HFFc6 (cell line): Measurements from ENCODE around the gene C6orf58. TPM values are rescaled to one million over a fixed set of nuclear protein-coding genes. Genes with fewer than 3 reads are reported as not detected.
"Not testable (repeated sequence)": the region's sequence is repeated elsewhere in the genome, so short reads cannot be mapped to it uniquely, and the experiment has no call there.

ENCODE experiments used
- DNase-seq: peaks from one replicate; pipeline ENCODE4 v3.0.0-alpha.2; 2018
- H3K27ac Mint-ChIP-seq: 2 replicates; pipeline ENCODE4 v1.8.0; 2020; ENCODE audit warnings: mild to moderate bottlenecking, mixed read lengths
- H3K27me3 Mint-ChIP-seq: 2 replicates; pipeline ENCODE4 v1.8.0; 2021; ENCODE audit warnings: mild to moderate bottlenecking, moderate library complexity, mixed read lengths; ENCODE audit not compliant: insufficient read depth
- H3K36me3 Mint-ChIP-seq: 2 replicates; pipeline ENCODE4 v1.8.0; 2021; ENCODE audit warnings: low read depth, mixed read lengths
- H3K4me1 Mint-ChIP-seq: 2 replicates; pipeline ENCODE4 v1.8.0; 2020; ENCODE audit warnings: low read depth, mixed read lengths
- H3K4me3 Mint-ChIP-seq: 2 replicates; pipeline ENCODE4 v1.8.0; 2020; ENCODE audit warnings: mild to moderate bottlenecking, moderate library complexity, mixed read lengths
- H3K9me3 Mint-ChIP-seq: 2 replicates; pipeline ENCODE4 v1.8.0; 2020; ENCODE audit warnings: mild to moderate bottlenecking, mixed read lengths
- total RNA-seq, 6 experiments: library from RNA; stranded (reverse); fragmentation: NEBNext Ultra II Directional; extraction: Animal tissue kit (Norgen Biotek cat#: 25700); gene quantifications; 2 replicates in 1 of 6; 3 replicates in 5 of 6; pipeline ENCODE4 v1.2.3, GENCODE V29; 2021
- TF ChIP-seq, protein P1 (sequence below): fragments of 200-600 bp; sonication (generic); IDR thresholded peaks from 2 replicates; pipeline ENCODE4 v1.5.0; 2021; ENCODE audit warnings: antibody characterized with exemption, mild to moderate bottlenecking

The C6orf58 gene
- total RNA-seq, 6 experiments from 2014 or later, result 0.27 TPM; not detected in 5

DNA sequence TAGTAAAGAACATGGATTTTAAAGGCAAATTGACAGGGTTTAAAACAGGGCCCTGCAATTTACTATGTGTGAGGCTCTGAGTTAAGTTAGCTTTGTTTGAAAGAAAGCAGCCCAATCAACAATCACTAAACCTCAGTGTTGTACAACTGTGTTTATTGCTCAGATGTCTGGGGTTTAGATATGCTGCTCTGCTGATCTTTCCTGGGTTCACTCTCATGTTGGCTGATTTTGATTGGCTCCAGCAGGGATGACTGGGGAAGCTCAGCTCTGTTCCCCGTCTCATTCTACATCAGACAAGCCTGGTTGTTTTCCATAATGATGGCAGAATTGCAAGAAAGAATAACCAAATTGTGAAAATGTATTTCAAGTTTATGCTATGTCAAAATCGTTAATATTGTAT lies 10.9 kb downstream of the C6orf58 start:
- Mint-ChIP-seq H3K4me3 (no peak overlapping the region), H3K36me3 (no peaks in the 10 kb centered on the region), H3K9me3 (no peaks in the 10 kb centered on the region), H3K27ac (no peak overlapping the region), H3K27me3 (peaks cover 18% of the 10 kb centered on the region), H3K4me1 (peaks cover 8% of the 10 kb centered on the region)
- TF ChIP-seq, protein P1, sequence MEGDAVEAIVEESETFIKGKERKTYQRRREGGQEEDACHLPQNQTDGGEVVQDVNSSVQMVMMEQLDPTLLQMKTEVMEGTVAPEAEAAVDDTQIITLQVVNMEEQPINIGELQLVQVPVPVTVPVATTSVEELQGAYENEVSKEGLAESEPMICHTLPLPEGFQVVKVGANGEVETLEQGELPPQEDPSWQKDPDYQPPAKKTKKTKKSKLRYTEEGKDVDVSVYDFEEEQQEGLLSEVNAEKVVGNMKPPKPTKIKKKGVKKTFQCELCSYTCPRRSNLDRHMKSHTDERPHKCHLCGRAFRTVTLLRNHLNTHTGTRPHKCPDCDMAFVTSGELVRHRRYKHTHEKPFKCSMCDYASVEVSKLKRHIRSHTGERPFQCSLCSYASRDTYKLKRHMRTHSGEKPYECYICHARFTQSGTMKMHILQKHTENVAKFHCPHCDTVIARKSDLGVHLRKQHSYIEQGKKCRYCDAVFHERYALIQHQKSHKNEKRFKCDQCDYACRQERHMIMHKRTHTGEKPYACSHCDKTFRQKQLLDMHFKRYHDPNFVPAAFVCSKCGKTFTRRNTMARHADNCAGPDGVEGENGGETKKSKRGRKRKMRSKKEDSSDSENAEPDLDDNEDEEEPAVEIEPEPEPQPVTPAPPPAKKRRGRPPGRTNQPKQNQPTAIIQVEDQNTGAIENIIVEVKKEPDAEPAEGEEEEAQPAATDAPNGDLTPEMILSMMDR, result no peak
- DNase-seq, result no peak

DNA sequence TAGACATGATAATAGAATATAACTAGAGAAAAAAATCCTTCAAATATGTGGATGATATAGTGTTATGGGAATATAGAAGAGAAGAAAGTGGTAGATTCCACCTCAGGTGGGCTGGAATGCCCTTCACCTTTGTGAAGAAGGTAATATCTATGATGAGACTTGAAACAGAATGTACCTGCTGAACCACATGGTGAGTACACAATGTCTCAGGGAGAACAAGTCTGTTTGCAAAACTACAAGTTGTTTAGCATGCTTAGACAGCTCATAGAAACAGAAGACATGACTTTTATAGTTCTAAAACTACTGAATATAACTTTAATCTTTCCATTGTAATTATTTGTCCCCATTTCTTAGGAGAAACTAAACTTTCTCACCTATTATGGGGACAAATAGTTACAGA lies 12.2 kb downstream of the C6orf58 start:
- Mint-ChIP-seq H3K4me1 (no peaks in the 10 kb centered on the region), H3K27me3 (peaks cover 18% of the 10 kb centered on the region), H3K9me3 (no peaks in the 10 kb centered on the region), H3K27ac (no peak overlapping the region), H3K4me3 (no peak overlapping the region), H3K36me3 (no peaks in the 10 kb centered on the region)
- DNase-seq, result no peak
- TF ChIP-seq, protein P1, result no peak

DNA sequence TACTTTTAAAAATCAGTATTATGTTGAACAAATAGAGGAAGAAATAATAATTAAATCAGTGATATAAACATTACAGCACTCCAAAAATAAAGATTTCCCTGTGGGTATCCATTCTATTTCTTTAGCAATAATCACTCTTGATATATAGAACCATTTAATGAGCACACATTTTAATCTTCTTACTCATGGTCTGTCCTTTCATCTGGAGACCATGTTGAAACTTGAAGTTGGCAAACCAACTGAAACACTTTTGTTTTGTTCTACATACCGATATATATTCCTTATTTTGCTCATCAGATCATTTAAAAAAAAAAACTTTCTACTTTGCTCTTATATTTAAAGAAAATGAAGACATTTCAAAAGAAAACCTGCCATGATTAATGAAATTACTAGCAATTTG lies 13.4 kb downstream of the C6orf58 start:
- no peak for DNase-seq
- H3K36me3 Mint-ChIP-seq, result no peaks in the 10 kb centered on the region
- H3K4me3 Mint-ChIP-seq, result no peak overlapping the region
- H3K27ac Mint-ChIP-seq, result no peak overlapping the region
- no peaks in the 10 kb centered on the region for H3K4me1 Mint-ChIP-seq
- TF ChIP-seq, protein P1, result no peak
- peaks cover 21% of the 10 kb centered on the region for H3K27me3 Mint-ChIP-seq
- no peaks in the 10 kb centered on the region for H3K9me3 Mint-ChIP-seq

DNA sequence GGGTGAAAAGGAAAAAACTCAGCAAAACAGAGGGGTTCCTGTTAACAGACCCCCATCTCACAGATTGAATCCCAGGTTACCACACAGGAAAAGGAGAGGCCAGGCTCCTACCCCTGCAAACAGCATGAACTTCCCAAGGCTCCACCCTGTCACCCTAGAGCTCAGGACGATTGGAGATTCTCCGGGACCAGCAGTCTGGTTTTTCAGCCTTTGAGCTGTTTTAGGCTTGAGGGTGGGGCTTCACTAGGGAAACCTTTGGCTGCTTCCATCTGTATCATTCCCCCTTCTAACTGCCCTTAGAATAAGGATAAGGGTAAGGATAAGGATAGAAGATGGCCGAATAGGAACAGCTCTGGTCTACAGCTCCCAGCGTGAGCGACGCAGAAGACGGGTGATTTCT lies 16.0 kb downstream of the C6orf58 start:
- no peaks in the 10 kb centered on the region for H3K9me3 Mint-ChIP-seq
- peaks cover 21% of the 10 kb centered on the region for H3K27me3 Mint-ChIP-seq
- H3K27ac Mint-ChIP-seq, result no peak overlapping the region
- no peaks in the 10 kb centered on the region for H3K4me1 Mint-ChIP-seq
- DNase-seq, result no peak
- H3K36me3 Mint-ChIP-seq, result no peaks in the 10 kb centered on the region
- H3K4me3 Mint-ChIP-seq, result no peak overlapping the region
- TF ChIP-seq, protein P1, result no peak

DNA sequence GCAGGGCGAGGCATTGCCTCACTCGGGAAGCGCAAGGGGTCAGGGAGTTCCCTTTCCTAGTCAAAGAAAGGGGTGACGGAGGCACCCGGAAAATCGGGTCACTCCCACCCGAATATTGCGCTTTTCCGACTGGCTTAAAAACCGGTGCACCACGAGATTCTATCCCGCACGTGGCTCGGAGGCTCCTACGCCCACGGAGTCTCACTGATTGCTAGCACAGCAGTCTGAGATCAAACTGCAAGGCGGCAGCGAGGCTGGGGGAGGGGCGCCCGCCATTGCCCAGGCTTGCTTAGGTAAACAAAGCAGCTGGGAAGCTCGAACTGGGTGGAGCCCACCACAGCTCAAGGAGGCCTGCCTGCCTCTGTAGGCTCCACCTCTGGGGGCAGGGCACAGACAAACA lies 16.5 kb downstream of the C6orf58 start:
- not testable (repeated sequence) for H3K4me3 Mint-ChIP-seq, H3K27ac Mint-ChIP-seq, H3K4me1 Mint-ChIP-seq, DNase-seq, H3K9me3 Mint-ChIP-seq, H3K36me3 Mint-ChIP-seq
- H3K27me3 Mint-ChIP-seq, result peaks cover 21% of the 10 kb centered on the region

DNA sequence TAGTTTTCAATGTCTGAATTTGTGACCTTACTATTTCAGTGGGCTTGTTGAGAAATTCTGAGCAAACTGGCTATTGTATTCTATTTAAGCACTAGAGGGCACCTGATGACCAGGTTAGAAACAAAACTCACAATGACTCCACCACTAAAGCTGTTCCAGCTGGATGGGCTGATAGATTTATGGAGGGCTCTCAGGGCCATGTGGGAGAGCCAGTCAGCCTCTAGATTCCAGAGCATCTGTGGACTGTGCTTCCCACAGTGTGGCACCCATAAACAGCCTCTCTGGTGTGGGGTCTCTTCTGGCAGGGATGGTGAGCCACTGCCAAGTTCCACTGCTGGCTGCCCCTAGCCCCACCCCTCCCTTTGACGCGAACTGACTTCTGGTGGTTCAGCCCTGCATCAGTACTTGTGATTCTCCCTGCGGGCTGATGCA lies 29.2 kb downstream of the C6orf58 start:
- Mint-ChIP-seq H3K9me3 (peaks cover 5% of the 10 kb centered on the region; the same call in 1 of the 2 replicates), H3K27ac (no peak overlapping the region), H3K4me1 (no peaks in the 10 kb centered on the region), H3K27me3 (peaks cover 4% of the 10 kb centered on the region; the same call in 1 of the 2 replicates), H3K4me3 (no peak overlapping the region), H3K36me3 (no peaks in the 10 kb centered on the region; the same call in 1 of the 2 replicates)
- DNase-seq, result peak; percentile 51
- TF ChIP-seq, protein P1, result peak; percentile 62
